Activated CD4-positive, CD25-positive, alpha-beta regulatory T cell (primary cell): Measurements from ENCODE around the gene CXXC5.

Experiments used
- DNase-seq, 4 experiments: peaks; one replicate each; lab custom pipeline; 2025; lab: John Stamatoyannopoulos, UW

The CXXC5 gene

DNA sequence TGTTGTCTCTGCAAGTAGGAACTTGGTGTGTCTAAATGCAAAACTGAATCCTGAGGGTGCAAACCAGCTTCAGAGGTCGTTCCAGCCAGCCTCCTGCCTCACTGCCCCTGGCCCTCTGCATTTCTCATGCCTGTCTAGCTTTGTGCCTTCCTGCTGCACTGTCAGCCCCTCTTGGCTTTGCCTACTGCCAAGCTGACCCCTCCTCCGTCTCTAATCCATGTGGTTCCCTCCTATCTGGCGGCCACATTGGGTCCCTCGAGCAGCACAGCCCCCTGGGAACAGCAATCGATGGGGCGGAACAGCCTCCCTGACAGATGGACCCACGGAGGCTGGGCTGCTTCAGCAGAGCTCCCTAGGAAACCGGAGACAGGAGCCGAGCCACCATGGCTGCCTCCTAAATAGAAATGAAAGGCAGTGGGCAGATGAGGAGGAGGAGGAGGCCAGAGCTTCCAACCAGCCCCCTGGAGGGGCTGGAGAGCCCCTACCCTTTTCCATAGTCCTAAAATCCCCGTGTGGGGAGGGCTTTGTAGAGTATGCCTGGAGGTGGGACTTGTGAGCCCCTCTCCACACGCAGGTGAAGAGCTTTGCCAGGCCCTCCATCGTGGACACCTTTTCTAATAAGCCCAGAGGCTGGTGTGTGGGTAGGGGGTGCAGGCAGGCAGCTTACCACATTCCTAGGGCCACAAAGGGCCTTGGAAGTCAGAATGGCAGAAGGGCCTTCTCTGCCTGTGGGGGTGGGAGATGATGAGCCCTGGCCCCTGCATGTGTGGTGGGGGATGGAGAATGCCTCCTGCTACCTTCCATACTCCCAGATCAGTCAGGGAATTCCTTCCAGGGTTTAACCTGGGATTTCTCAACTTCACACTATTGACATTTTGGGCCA is 9.2 kb upstream of the CXXC5 start:
- no peak for DNase-seq

DNA sequence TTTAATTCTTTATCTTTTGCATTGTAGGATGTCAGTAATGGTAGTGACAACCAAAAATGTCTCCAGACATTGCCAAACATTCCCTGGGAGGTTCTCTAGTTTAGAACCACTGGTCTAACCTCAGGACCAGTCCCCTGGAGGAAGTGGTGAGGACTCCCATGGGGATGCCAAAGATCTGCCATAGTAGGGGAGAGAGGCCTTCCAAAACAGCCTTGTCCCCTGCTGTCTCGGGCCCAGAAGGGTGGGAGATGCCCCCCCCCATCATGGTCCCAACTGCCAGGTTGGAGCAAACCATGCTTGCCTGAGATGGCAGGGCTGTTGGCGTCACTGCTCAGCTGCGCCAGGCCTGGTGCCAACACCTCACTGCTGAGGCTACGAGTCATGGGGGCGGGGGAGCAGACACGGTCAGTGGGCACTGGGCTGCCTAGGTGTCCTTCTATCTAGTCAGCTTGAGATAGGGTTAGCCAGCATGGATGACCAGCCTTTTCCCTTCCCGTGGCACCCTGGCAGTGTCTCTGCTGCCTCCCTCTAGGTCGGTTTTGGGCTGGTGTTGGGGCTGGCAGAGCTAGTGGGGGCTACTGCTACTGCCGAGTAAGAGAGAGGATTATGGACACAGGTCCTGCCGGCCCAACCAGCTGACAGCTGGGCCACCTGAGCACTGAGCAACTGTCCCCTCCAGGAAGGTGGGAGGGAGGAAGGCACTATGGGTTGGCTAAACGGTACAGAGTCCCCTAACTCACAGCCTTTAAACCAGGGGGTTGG is 8.3 kb upstream of the CXXC5 start:
- DNase-seq: no peak

DNA sequence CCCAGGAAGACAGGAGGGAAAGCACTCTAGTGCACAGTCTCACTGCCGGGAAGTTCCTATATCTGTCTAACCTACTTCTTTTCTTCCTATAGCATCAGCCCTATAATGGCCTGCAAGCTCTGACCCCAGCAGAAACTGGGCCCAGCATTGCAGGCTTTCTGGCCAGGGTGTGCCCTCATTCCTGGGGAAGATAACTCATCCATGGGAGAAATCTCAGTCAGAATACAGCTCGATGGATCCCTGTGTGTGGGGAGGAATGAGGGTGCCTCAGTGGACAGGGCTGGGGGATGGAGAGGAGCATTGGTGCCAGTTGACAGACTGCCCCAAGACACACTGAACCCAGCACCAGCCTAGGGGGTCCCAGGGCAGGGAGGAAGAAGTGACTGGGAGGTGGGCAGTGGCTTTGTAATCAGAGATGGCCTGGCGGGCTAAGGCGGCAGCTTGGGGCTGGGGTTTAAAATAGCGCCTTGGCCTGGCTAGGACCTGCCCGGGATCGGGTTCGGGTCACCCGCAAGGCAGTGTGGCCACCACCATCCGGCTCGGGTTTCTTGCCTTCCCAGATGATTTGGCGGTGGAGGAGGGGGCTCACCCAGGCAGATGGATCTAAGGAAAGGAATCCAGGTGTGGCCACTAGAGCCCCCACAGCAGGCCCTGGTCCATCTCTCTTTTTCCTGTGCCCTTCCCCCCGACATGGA is 7.6 kb upstream of the CXXC5 start:
- DNase-seq: no peak

DNA sequence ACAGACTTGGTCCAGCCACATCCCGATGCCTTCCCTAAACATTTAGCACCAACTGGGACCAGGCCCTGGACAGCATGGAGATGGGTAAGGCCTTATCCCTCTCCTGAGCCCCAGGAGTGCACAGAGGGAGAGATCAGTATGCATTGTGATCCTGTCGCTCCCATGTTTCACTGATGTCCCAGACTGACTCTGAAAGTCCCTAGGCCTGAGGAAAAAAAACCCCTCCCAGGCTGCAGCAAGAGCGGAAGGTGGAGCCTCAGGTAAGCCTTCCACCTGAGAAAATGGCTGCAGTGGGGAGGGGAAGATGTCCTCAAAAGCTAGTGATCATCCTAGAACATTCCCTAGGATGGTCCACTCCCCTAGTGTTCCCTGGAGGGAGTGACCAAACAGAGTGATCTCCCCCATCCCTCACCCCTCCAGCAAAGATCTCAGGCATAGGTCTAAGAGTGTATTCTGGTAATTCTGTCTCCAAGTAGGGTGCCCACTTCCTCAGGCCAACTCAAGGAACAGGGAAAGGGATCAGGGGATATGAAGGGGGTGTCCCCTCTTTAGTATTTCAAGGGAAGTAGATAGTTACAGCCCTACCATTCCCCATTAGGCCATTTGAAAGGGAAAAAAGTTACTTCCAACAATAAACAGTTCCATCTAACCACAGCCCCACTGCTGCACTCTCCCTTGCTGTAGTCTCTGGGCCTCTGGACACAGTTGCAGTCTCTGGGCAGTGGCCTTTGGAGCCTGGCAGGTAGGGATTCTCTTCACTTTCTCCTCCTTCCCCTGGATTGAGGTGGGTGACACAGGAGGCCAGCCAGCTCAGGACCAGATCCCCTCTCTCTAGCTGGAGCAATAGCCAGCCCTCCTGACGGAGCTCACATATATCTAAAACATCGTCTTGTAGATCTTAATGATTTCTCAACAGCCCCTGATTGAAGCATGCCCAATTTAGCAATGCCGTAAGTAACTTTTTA is 6.8 kb upstream of the CXXC5 start:
- DNase-seq: no peak

DNA sequence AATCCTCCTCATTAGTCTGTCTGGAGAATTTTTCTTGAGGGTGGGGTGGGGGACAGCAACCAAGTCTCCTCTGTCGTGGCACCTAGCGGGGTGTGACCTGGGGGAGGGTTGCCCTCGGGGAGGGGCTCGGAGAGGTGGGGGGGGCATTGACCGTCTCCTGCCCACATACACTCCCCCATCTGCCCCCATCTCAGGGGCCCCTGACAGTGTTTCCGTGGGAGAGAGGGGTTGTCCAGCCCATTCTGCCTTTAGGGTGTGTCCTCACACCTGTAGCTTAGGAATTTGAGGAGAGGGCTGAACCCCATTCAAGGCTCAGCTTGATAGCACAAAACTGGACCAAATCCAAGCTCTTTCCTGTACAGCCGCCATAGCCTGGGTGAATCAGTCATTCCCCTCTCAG is 5.9 kb upstream of the CXXC5 start:
- no peak for DNase-seq

DNA sequence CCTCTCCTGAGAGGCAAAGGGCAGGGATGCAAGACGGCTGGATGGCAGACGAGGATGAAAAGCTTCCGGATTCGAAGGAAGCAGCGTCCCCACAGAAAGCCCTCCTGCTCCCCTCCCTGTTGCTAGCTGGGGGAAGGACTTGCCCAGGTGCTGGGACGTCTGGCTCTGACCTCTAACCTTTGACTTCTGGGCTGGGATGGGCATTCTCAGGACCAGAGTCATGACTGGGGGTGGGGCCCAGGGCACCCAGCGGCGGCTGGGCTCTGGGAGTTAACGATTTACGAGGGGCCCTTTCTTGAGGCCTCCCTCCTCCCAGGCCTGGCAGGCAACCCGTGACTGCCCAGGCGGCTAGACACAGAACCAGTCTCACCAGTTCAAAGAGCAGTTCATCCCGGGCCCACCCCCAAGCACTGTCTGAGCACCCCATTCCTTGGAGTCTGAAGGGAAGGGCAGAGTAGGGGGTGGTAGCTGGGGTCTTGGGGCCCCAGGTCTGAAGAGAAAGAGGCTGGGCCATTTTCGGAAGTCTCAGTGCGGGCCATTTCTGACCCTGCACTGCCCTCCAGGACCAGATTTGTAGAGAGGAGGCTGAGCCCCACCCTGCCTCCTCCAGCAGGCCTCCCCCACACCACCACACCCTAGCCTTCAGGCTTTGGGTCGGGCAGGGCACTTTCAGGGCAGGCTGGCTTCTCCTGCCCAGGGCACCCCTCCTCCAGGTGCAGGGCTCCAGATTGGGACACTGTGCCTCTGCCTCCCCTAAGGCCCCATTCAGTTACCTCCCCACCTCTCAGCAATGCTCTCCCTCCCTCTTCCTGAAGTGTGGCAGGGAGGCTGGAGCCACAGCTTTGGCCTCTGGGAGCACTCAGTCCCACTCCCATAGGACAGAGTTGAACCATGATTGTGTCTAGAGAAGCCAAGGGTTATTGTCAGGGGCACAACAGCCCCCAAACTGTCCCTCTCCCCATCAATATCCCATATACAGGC is 5.0 kb upstream of the CXXC5 start:
- no peak for DNase-seq

DNA sequence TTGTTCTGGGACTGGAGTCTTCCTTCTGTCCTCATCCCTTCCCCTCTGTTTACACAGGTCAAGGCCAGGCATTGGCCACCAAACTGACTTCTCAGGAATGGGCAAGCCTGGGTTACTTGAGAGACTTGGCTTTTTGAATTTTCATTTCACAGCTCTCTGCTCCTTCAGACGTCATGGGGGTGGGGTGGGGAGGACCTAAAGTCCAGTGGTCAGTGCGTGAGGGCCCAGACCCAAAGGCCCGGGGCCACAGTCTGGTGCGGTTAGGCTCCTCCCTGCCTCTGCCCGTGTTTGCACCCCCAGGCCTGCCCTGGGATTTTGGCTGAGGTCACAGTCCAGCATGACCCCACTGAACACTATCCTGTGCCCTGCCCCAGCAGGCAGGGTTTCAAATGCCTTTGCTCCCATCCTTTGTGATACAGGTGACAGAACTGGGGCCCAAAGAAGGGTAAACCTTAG is 4.1 kb upstream of the CXXC5 start:
- DNase-seq: no peak

DNA sequence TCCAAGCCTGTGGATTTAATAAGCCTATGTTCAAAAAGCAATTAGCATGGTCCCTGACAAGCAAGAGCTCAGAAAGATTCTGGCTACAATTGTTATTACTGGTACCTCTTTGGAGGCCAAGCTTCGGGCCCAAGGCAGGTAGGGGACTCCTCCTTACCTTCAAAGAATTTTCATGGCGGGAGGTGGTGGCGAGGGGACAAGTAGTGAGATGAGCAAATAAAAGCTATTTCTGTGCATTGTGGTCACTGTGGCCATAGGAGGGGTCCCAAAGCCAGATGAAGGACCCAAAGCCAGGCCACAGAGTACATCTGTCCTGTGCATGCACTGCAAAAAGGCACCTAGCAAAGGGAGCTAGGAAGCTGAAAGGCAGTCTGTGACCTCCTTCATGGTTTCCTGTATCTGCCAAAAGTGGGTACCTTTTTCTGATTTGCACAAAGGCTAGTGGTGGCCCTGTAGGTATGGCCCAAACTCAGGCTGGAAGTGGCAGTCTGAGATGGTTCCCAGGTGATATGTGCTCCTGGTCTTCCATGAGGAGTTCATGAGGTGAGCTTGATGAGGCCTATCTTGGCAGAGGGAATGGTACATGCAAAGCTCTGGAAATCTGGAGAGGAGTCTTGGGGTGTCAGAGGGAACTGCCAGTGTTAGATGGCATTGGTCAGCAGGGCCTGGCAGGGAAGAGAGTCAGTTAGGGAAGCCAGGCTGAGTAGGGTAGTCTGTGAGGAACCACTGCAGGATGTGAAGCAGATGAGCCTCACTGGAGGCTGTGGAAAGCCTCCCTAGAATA is 3.3 kb upstream of the CXXC5 start:
- no peak for DNase-seq

DNA sequence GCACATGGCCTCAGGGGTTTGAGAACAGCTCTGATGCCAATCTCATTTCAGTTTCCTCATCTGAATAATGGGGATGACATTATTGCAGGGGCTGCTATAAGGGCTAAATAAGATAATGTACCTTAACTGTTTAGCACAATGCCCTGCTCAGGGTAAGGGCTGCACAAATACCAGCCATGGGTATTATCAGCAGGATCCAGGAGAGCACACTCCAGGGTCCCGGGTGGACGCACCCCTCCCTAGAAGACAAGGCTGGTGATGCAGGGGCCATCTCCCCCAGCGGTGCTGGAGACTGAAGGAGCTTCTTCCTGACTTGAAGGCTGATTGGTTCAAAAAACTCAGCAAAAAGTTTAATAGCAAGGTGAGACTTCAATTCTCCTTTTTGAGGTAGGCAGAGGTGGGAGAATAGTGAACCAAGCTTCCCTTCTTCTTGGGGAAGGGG is 2.7 kb upstream of the CXXC5 start:
- no peak for DNase-seq

DNA sequence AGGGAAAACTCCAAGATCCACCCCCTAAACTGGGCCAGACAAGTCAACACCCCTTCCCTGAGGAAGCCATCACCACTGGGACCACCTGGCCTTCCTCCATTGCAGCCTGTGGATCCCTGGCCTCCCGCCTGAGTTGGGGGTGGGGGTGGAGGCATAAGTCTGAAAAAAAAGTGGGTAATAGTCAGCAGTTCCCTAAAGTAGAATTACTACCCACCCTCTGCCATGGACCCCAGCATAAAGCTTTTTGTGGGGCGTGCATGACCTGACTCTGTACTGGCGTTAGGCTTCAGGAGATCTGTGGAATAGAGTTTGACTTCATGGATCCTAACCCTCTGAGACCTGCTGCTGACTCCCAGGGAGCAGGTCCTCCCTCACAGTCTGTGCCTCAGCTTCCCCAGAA is 2.0 kb upstream of the CXXC5 start:
- DNase-seq: no peak

DNA sequence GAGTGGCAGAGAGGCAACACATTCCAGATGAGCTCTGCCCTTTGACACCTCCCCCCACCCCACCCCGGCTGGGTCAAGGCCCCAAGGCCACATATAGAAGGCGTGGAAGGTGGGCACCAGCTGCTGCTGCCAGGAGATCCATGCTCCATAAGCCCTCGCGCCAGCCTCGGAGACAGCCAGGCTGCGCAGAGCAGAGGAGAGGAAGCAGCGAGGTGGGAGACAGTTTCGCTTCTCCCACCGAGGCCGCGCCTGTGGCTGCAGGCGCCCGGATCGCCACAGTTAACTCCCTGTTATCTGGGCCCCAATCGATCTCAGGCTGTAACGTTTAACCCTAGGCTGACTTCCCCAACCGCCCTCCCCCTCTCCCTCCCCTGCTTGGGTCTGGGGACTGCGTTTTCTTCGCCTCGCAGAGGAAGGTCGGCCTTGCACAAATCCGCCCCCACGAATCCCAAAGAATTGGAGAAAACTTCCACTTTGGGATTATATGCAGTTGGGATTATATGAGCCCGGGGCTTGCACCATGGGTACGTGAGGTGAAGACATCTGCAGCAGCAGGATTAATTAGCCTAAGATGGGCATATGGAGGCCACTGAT is 1.1 kb upstream of the CXXC5 start:
- no peak for DNase-seq

DNA sequence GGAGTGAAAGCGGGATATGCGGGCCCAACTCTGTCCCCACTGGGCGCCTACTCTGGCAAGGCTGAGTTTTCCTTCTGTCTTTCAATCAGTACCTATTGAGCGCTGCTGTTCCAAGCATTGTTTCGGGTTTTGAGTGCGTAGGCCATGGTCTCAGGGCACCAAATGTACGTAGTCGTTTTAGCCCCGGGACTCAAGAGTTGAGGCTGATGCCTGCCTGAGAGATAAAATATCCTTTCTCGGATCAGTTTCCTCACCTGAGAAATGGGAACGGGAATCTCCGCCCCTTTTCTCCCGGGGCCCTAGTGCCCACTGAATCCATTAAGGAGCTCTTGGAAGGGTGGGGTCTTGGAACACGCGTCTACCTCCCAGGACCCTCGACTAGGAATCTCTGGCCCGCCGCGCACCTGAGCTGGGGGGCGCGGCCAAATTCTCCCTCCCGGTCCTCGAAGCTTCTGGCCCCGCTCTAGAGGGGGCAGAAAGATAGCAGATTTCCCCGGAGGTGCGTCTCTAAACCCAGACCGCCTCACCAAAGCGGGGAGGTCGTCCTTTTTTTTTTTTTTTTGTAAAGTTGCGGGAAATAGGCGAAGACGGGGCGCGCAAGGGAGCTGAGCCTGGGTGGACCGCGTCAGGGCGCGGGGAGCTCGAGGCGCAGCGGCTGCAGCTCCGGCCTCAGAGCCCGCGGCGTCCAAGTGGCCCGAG is 494 bp upstream of the CXXC5 start:
- no peak for DNase-seq

DNA sequence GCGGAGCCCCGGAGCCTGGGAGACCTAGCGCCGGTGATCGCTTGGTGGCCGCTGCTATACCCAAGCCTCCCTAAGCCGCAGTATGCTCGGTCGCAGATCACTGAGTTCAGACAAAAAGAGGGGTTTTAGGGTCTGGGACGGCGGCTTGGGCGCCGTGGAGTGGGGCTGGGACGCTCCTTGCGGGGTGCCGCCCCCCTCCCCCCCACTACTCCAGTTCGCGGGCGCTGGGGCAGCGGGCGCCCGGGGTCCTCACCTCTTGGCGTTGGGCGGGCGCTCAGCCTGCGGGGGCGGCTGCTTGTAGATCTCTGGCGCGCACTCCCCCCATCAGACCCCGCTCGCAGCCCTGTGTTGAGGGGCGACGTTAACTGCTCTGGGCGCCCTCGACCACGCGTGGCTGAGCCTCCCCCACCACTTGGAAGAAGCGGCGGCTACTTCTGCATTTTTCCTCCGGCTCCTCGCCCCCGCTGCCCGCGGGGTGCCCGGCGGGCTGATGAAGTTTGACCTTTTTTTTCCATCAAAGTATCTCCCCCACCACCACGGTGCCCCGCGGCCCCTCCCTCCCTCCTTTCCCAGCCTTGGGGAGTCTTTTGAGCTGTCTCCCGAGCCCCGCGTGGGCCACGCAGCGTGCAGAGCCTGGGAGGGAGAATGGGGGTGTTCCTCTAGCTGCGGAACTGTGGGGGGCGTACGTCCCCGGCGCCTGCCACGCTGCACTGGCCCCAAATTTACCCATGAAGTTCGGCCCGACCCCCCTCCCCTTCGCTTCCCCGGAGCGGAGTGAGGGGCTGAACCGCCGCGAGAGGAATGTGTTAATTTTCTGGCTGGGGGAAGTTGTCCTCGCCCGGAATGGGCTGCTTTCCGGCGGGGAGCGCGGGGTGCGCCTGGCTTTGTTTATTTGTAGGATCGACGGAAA is 1.2 kb downstream of the CXXC5 start:
- DNase-seq: no peak

DNA sequence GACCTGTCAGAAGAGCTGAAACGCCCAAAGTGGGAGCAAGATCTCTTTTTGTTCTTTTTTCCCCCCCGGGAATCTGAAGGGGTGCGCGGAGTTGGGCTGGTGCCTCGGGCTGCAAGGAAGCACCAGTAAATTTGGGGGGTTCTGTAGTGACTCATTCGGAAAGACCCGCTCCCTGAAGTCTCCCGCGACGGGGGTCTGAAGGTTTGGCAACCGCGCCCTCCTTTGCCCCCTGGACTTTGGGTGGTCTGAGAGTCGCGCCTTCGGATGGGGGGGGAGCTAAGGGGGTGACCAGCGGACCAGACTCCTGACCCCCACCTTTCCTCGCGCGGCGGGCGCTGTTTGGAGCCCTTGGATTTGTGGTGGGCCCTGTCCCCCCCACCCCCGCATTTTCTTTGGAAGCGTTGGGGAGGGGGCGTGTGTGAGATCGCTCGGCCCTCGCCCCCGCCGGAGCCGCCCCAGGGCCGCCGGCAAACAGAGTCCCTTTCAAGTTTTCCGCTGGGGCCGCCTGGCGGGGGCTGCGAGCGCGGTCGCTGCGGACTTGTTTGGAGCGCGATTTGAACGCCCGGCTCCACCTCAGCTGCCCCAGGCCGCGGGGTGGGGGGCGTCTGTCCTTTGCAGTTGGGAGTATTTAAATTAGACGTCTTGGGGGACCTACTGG is 2.0 kb downstream of the CXXC5 start:
- DNase-seq: no peak

DNA sequence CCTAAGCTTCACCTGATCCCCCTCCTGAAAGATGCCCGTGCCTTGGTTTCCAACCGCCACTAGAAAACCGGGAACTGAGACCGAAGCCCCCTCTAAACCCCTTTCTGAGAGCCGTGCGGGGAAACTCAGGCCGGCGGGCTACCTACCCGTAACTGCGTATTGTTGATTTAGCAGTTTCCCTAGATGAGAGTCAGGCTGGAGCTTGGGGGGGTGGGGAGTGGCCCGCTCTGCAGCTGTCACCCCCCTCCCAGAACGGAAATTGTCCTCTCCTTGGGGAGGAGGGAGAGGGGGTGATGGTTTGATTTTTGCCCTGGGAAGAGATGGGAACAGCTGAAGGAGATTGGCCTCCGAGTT is 2.5 kb downstream of the CXXC5 start:
- DNase-seq: no peak

DNA sequence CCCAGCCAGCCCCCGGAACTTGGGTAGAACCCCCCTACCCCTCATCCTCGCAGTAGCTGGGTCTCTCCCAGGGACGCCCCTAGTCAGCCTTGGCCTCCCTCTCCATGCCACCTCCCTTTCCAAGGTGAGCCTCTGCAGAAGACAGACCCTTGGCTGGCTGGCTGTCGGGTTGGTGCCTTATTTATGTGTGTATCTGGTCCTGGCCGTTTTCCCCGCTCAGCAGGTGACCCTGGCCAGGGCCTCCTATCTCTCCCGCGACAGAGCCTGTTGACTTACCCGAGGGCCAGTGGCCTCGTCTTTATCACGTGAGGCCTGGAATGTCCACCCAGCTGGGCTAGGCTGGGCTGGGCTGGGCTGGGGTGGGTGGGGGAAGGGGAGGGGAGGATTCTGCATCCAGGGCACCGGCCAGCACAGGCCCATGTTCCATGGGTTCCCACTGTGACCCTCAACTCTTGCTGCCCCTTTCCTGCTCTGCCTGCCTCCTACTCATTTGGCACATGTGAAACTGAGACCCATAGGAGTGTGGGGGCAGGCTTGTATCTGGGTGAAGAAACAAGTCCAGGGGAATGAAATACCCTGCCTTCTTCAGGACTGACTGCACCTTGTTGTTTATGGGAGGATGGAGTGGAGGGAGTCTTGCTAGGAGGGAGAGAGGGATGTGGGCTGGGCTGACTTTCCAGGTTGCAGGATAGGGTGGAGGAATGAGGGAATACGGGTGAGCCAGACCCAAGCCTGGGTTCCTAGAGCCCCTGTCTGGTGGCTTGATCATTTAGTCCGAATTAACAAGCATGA is 3.1 kb downstream of the CXXC5 start:
- no peak for DNase-seq
